ENCODE measurements around the gene BLCAP. TPM values are rescaled to one million over a fixed set of nuclear protein-coding genes. Genes with fewer than 3 reads are reported as not detected.
A peak's percentile ranks its signal among the peaks of the same experiment; 100 is the strongest.

Gene BLCAP
- total and polyA plus RNA-seq, 2 of the 4 experiments (the other 2 are of a cell fraction) = 17.7 to 67.3 TPM

GRCh38 chr20:37515876-37516275 lies 11.8 kb downstream of the BLCAP start:
- Histone ChIP-seq H3K4me2 (ENCODE audit: low read depth, low read length) (no peak overlapping the region), H3K56ac (ENCODE audit: extremely low read depth, insufficient read depth, low read length) (no peak overlapping the region), H3K23ac (ENCODE audit: low read depth, low read length) (0 out of 2 replicates have a peak overlapping the region, but pooled peaks have one; percentile 7), H3K14ac (replicated peaks; ENCODE audit: low read depth, low read length) (no peak overlapping the region), H2AK9ac (replicated peaks; ENCODE audit: low read depth, low read length, poor library complexity) (no peak overlapping the region), H2AFZ (replicated peaks; ENCODE audit: low read length, poor library complexity) (no peak overlapping the region), H3K4me3 (ENCODE audit: insufficient read depth, low read depth, low read length) (no peak overlapping the region), H2BK120ac (ENCODE audit: low read depth, low read length) (no peak overlapping the region), H4K91ac (ENCODE audit: insufficient read depth, low read depth, low read length) (no peak overlapping the region), H4K20me1 (ENCODE audit: insufficient read depth, low read length) (peaks cover 96% of the 10 kb centered on the region), H2BK15ac (ENCODE audit: low read depth, low read length) (no peak overlapping the region), H3K4me1 (ENCODE audit: control insufficient read depth, insufficient read depth, low read length) (peaks cover 38% of the 10 kb centered on the region), H2AK5ac (ENCODE audit: low read depth, low read length) (no peak overlapping the region), H3K27me3 (ENCODE audit: control insufficient read depth, insufficient read depth, low read length) (no peaks in the 10 kb centered on the region), H3K27ac (ENCODE audit: insufficient read depth, low read length) (no peak overlapping the region), H4K5ac (ENCODE audit: low read depth, low read length) (no peak overlapping the region; the same call in 1 of the 2 replicates), H3K18ac (ENCODE audit: low read depth, low read length) (no peak overlapping the region), H2BK20ac (ENCODE audit: low read depth, low read length) (peak overlapping the region; percentile 8; the same call in 1 of the 2 replicates), H3K4ac (ENCODE audit: low read depth, low read length) (no peak overlapping the region), H3K9me3 (ENCODE audit: control insufficient read depth, insufficient read depth, low read length) (no peaks in the 10 kb centered on the region), H2BK5ac (ENCODE audit: low read depth, low read length, poor library complexity, severe bottlenecking) (no peak overlapping the region), H3K9me1 (ENCODE audit: insufficient read depth, low read length) (peaks cover 53% of the 10 kb centered on the region), H3K9ac (ENCODE audit: low read depth, low read length) (no peak overlapping the region), H3K36me3 (ENCODE audit: control insufficient read depth, insufficient read depth, low read length) (peaks cover 25% of the 10 kb centered on the region; the same call in 1 of the 2 replicates), H3K79me1 (ENCODE audit: low read depth in 1 of 2, low read length in 2 of 2) (peaks cover 54 to 95% of the 10 kb centered on the region in 2 experiments), H4K8ac (ENCODE audit: low read depth in 2 of 2, low read length in 2 of 2) (no peak overlapping the region)
- WGBS, 2 experiments (ENCODE audit: extremely low coverage in 2 of 2, insufficient read length in 1 of 2) = no CpG with 5 or more reads among the region's 4 CpGs
- no peak for TF ChIP-seq USF2 (IDR thresholded peaks at IDR 0.05; ENCODE audit: low read depth, low read length)
- TF ChIP-seq MAZ (IDR thresholded peaks at IDR 0.05; ENCODE audit: borderline replicate concordance, low read depth, low read length) = no peak
- no peak for TF ChIP-seq RCOR1 (IDR thresholded peaks at IDR 0.05; ENCODE audit: insufficient replicate concordance, low read length)
- TF ChIP-seq RAD21 (IDR thresholded peaks at IDR 0.05; ENCODE audit: low read length) = no peak
- no peak for TF ChIP-seq FOS (IDR thresholded peaks at IDR 0.05; ENCODE audit: low read depth, low read length)
- no peak for TF ChIP-seq CEBPB (IDR thresholded peaks at IDR 0.05; ENCODE audit: low read depth, low read length)
- TF ChIP-seq RFX5 (IDR thresholded peaks at IDR 0.05; ENCODE audit: low read depth, low read length) = no peak
- no peak for TF ChIP-seq SMC3 (IDR thresholded peaks at IDR 0.05; ENCODE audit: low read depth, low read length)
- TF ChIP-seq CHD1 (IDR thresholded peaks at IDR 0.05; ENCODE audit: low read depth, low read length) = no peak
- TF ChIP-seq NFE2L2 (IDR thresholded peaks at IDR 0.05; ENCODE audit: low read depth, low read length) = no peak
- TF ChIP-seq BHLHE40 (IDR thresholded peaks at IDR 0.05; ENCODE audit: low read depth, low read length) = no peak
- no peak for TF ChIP-seq ELK1 (IDR thresholded peaks at IDR 0.05; ENCODE audit: borderline replicate concordance, low read depth, low read length)
- no peak for TF ChIP-seq MXI1 (IDR thresholded peaks at IDR 0.05; ENCODE audit: borderline replicate concordance, low read depth, low read length)
- TF ChIP-seq MAFK (IDR thresholded peaks at IDR 0.05; ENCODE audit: low read depth, low read length) = no peak
- no peak for TF ChIP-seq POLR2A (IDR thresholded peaks at IDR 0.05; ENCODE audit: low read depth, low read length)
- POLR2A ChIA-PET (ENCODE audit: unreplicated experiment) = no interaction called here
- intact Hi-C loops (cut with micrococcal nuclease) (no loop called here), dilution Hi-C loops (cut with HindIII; ENCODE audit: low sequenced_read_pairs, unreplicated experiment) (no loop called here), in situ Hi-C loops (cut with MboI; ENCODE audit: low sequenced_read_pairs) (no loop called here)
- CTCF ChIA-PET = no interaction called here
- DNase-seq = no peak
- ATAC-seq (ENCODE audit: low read depth) = no peak
- BruUV-seq (replicated peaks) = no TSS peak
